Osteoblast (primary cell): ENCODE measurements around the gene NCAPG. TPM values are rescaled to one million over a fixed set of nuclear protein-coding genes. Genes with fewer than 3 reads are reported as not detected.
"Not testable (repeated sequence)": the region's sequence is repeated elsewhere in the genome, so short reads cannot be mapped to it uniquely, and the experiment has no call there.

Source experiments
- DNase-seq: peaks from one replicate; pipeline ENCODE4 v3.0.0; 2011; ENCODE audit warnings: low spot score, mixed read lengths; ENCODE audit not compliant: insufficient read length; ENCODE audit errors: missing footprints
- H2AFZ ChIP-seq: 2 replicates; pipeline ENCODE4 v1.6.0; 2011; ENCODE audit warnings: mild to moderate bottlenecking, low read length
- H3K27ac ChIP-seq: 2 replicates; pipeline ENCODE4 v1.5.1; 2011; ENCODE audit warnings: mild to moderate bottlenecking, low read depth, low read length, moderate library complexity
- H3K27me3 ChIP-seq: 2 replicates; pipeline ENCODE4 v1.6.0; 2012; ENCODE audit warnings: mild to moderate bottlenecking, control low read depth, inconsistent platforms, low read length, moderate library complexity; ENCODE audit not compliant: insufficient read depth
- H3K36me3 ChIP-seq: 2 replicates; pipeline ENCODE4 v1.5.1; 2011; ENCODE audit warnings: mild to moderate bottlenecking, low read length, control low read depth, moderate library complexity; ENCODE audit not compliant: insufficient read depth
- H3K4me1 ChIP-seq: 2 replicates; pipeline ENCODE4 v1.5.1; 2011; ENCODE audit warnings: mild to moderate bottlenecking, low read length, control low read depth, moderate library complexity; ENCODE audit not compliant: insufficient read depth
- H3K4me2 ChIP-seq: 2 replicates; pipeline ENCODE4 v1.6.0; 2011; ENCODE audit warnings: mild to moderate bottlenecking, low read length; ENCODE audit not compliant: insufficient read depth
- H3K4me3 ChIP-seq: fragments of 200-600 bp; sonication (generic); 3 replicates; pipeline ENCODE4 v1.5.1; 2012; ENCODE audit warnings: mild to moderate bottlenecking, low read length, inconsistent platforms; ENCODE audit not compliant: insufficient read depth
- H3K79me2 ChIP-seq: 2 replicates; pipeline ENCODE4 v1.6.0; 2012; ENCODE audit warnings: mild to moderate bottlenecking, low read length, control low read depth, inconsistent platforms; ENCODE audit not compliant: insufficient read depth
- H3K9me3 ChIP-seq: 2 replicates; pipeline ENCODE4 v1.5.1; 2011; ENCODE audit warnings: low read depth, low read length, control low read depth
- H4K20me1 ChIP-seq: 2 replicates; pipeline ENCODE4 v1.6.0; 2012; ENCODE audit warnings: mild to moderate bottlenecking, low read length, control low read depth; ENCODE audit not compliant: insufficient read depth
- CTCF ChIP-seq: IDR thresholded peaks from 2 replicates; pipeline ENCODE4 v1.5.1; 2011; ENCODE audit warnings: mild to moderate bottlenecking, low read depth, low read length, moderate library complexity; ENCODE audit errors: extremely low read depth
- total RNA-seq: library from RNA; depleted of rRNA; stranded (reverse); fragments of >200 nt; gene quantifications from 2 replicates; pipeline ENCODE4 v1.2.3, GENCODE V29; 2012

The NCAPG gene
- total RNA-seq, 1 donor, result 4.0 TPM

- H3K36me3 ChIP-seq, result no peaks in the 10 kb centered on the region
- H4K20me1 ChIP-seq, result no peaks in the 10 kb centered on the region
- no peak for TF ChIP-seq CTCF
These were observed 41.2 kb downstream of the NCAPG start for GRCh38 chr4:17851959-17852358.

GRCh38 chr4:17854036-17854435, 43.3 kb downstream of the NCAPG start:
- DNase-seq, result no peak
- H4K20me1 ChIP-seq, result no peaks in the 10 kb centered on the region
- no peaks in the 10 kb centered on the region for H3K79me2 ChIP-seq
- H3K27me3 ChIP-seq, result no peaks in the 10 kb centered on the region
- no peak overlapping the region for H3K4me2 ChIP-seq
- TF ChIP-seq CTCF, result no peak
- no peaks in the 10 kb centered on the region for H3K9me3 ChIP-seq
- H3K27ac ChIP-seq, result no peak overlapping the region
- no peaks in the 10 kb centered on the region for H3K36me3 ChIP-seq
- H3K4me1 ChIP-seq, result no peaks in the 10 kb centered on the region
- no peak overlapping the region for H2AFZ ChIP-seq
- no peak overlapping the region for H3K4me3 ChIP-seq

More at GRCh38 chr4:17851959-17852358, 41.2 kb downstream of the NCAPG start:
- Histone ChIP-seq H3K27ac (no peak overlapping the region), H3K4me1 (no peaks in the 10 kb centered on the region), H2AFZ (no peak overlapping the region), H3K9me3 (no peaks in the 10 kb centered on the region), H3K4me2 (no peak overlapping the region), H3K27me3 (no peaks in the 10 kb centered on the region), H3K4me3 (no peak overlapping the region), H3K79me2 (no peaks in the 10 kb centered on the region)
- peak; percentile 5 for DNase-seq

- Histone ChIP-seq H3K4me3 (no peak overlapping the region), H3K27me3 (no peaks in the 10 kb centered on the region), H2AFZ (no peak overlapping the region), H3K79me2 (no peaks in the 10 kb centered on the region), H3K36me3 (no peaks in the 10 kb centered on the region), H3K4me2 (no peak overlapping the region), H3K9me3 (no peaks in the 10 kb centered on the region), H4K20me1 (no peaks in the 10 kb centered on the region), H3K27ac (no peak overlapping the region), H3K4me1 (no peaks in the 10 kb centered on the region)
- no peak for TF ChIP-seq CTCF
- no peak for DNase-seq
These were observed 49.1 kb downstream of the NCAPG start for GRCh38 chr4:17859793-17860406.

GRCh38 chr4:17861906-17862305, 51.1 kb downstream of the NCAPG start:
- DNase-seq, H2AFZ ChIP-seq, H3K4me1 ChIP-seq: not testable (repeated sequence)

More at GRCh38 chr4:17861906-17862305, 51.1 kb downstream of the NCAPG start:
- H3K79me2 ChIP-seq, H3K36me3 ChIP-seq, H3K4me3 ChIP-seq, H3K27me3 ChIP-seq, H3K27ac ChIP-seq, H3K9me3 ChIP-seq, H4K20me1 ChIP-seq, H3K4me2 ChIP-seq: not testable (repeated sequence)
